NB4 (cell line): Measurements from ENCODE around the gene EIF1AY.

ENCODE experiments used
- CTCF ChIP-seq: IDR thresholded peaks from one replicate; pipeline ENCODE4 v1.5.1; 2012; ENCODE audit warnings: low read depth, low read length
- MAX ChIP-seq: IDR thresholded peaks from 2 replicates; pipeline ENCODE4 v1.6.1; 2011; ENCODE audit warnings: low read depth, low read length
- MYC ChIP-seq: IDR thresholded peaks from 2 replicates; pipeline ENCODE4 v1.6.1; 2011; ENCODE audit warnings: low read depth, low read length
- POLR2A ChIP-seq: IDR thresholded peaks from 2 replicates; pipeline ENCODE4 v1.6.1; 2011; ENCODE audit warnings: mild to moderate bottlenecking; ENCODE audit not compliant: insufficient read length; ENCODE audit errors: extremely low read depth

GRCh38 chrY:20546071-20546470 lies 29.5 kb upstream of the EIF1AY start:
- TF ChIP-seq MAX (no peak), POLR2A (no peak), CTCF (no peak), MYC (no peak)
